Stimulated activated CD4-positive, alpha-beta T cell treated with anti-CD3 and anti-CD28 coated beads, Interleukin-2, amount 100 ng/mL, for 48 hours (primary cell): ENCODE results near the gene SYT12.
"Not testable (repeated sequence)": the region's sequence is repeated elsewhere in the genome, so short reads cannot be mapped to it uniquely, and the experiment has no call there.

Source experiments
- DNase-seq, 2 donors: peaks; one replicate each; pipeline ENCODE4 v3.0.0-alpha.2; 2020

Gene SYT12, protein sequence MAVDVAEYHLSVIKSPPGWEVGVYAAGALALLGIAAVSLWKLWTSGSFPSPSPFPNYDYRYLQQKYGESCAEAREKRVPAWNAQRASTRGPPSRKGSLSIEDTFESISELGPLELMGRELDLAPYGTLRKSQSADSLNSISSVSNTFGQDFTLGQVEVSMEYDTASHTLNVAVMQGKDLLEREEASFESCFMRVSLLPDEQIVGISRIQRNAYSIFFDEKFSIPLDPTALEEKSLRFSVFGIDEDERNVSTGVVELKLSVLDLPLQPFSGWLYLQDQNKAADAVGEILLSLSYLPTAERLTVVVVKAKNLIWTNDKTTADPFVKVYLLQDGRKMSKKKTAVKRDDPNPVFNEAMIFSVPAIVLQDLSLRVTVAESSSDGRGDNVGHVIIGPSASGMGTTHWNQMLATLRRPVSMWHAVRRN

DNA sequence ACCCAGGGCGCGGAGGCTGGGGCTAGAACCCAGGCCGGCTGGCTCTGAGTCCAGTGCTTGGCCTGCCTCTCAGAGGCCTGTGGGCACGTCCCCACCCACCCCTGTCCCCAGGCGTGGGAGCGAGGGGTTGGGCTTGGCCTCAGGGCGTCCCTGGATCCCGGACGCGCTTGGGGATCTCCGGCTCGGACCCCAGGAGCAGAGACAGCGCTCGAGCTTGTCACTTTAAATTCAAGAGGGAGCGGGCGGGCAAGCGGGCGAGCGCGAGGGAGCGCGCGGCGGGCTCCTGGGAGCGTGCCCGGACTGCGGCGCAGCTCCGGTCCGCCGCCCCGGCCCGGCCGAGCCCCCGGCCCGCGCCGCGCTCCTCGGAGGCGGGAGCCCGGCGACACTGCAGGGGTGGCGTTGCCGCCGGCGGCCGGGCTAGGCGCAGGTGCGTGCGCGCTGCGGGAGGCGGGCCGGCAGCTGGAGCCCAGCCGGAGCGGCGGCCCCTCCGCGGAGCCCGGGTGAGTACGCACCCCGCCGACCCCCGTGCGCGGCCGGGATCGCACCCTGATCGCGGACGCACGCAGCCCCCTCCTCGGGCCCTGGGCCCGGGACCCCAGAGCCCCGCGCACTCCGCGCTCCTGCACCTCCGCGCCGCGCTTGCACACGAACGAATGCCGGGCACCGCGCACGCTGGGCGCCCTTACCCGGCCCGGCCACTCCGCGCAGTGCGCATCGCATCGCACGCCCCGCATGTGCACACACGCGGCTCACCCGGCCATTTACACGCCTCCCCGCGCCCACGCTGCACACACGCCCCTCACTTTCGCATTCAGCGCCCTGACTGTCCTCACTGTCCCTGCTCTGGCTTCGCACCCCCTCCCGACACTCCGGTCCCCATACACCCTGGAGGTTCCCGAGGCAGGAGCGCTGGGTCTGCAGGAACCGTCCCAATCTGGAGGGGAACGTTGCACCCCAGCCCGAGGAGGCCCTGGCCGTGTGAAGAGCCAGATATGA lies at the start of gene SYT12:
Gene SYT12, plus strand, starts transcription at position 174 of the 996 bp plus-strand sequence. CDS start 7,011 bp downstream, outside the sequence.
- DNase-seq = no peak

DNA sequence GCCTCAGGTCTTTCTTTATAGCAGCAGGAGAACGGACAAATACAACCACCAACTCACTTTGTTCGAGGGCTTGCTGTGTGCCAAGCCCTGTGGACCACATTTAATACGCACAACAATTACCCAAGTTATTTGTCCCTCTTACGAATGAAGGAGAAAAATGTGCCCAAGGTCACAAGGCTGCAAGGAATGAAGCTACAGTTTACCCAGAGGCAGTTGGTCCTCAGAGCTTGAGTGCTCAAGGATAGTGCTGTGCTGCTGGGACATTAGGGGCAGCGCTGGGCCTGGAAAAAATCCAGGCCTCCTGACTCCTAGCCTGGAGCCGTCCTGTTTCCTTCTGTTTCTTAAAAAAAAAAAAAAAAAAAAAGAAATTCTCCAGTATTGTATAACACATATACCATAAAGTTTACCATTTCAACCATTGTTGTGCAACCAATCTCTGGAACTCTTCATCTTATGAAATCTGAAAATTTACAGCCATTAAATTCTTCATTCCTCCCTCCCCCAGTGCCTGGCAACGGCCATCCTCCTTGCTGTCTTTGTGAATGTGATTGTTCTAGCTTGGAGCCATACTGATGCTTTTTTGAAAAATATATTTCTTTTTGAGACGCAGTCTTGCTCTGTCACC lies 48.9 kb upstream of the SYT12 start:
- DNase-seq = no peak

DNA sequence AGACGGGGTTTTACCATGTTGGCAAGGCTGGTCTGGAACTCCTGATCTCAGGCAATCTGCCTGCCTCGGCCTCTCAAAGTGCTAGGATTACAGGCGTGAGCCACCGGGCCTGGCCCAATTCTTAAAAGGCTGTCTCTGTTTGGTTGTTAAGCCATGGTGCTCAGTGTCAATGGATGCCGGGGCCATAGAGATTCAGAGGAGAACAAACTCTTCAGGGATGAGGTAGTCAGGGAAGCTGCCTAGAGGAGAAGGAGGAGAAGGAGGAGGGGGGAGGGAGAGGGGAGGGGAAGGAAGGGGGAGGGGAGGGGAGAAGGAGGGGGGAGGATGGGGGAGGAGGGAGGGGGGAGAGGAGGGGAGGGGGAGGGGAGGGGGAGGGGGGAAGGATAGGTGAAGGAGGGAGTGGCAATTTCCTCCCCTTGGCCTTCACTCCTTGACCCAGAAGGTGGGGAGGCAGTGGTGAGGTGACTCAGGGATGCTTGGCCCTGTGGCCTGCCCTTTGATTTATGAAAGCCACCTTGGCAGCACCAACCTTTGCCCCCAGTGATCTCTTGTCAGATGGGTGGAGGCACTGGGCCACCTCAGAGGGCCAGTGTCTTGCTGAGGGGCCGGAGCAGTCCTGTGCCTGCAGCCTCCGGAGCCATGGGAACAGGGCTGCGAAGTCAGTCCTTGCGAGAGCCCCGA lies 48.1 kb upstream of the SYT12 start, which contains the start of gene C11orf86:
Gene C11orf86, plus strand, starts transcription at position 581 of the 681 bp plus-strand sequence. Its CDS starts 59 bp downstream, at position 640.
- DNase-seq = no peak

DNA sequence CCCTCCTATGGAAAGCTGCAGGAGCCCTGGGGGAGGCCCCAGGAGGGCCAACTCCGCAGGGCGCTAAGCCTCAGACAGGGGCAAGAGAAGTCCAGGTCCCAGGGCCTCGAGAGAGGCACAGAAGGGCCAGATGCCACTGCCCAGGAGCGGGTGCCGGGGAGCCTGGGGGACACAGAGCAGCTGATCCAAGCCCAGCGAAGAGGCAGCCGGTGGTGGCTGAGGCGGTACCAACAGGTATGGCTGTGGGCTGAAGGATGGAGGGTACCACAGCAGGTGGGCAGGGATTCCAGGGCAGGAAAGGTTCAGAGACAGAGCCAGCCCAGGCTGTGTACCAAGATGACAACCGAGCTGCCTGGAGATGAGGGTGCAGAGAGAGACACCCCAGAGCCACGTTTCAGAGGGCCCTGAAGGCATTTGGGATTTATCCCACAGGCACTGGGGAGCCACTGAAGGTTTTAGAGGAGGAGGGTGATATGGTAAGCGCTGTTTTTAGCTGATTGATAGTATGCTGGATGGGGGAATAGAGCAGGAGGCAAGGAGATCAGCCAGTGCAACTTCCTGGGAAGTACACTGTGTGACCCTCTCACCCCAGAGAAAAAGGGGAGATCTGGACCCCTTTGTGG lies 47.4 kb upstream of the SYT12 start:
- no peak for DNase-seq

DNA sequence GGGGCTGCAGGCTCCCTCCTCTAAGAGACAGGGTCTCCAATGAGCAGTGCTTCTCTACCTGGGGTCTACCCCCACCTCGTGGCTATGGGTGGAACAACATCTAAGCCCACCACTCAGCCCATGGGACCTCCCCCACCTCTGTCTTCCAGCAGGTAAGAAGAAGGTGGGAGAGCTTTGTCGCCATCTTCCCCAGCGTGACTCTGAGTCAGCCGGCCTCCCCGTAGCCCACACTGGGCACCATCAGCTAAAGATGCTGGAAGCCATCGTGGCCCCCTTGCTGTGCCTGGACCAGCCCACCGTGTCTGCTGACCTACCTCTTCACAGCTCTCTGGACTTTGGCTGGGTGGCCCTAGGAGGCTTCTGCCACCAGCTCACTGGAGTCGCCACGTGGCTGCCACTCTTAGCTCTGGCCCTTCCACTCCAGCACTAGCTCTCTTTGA lies 46.9 kb upstream of the SYT12 start:
- DNase-seq = peak; percentile 24 to 26

DNA sequence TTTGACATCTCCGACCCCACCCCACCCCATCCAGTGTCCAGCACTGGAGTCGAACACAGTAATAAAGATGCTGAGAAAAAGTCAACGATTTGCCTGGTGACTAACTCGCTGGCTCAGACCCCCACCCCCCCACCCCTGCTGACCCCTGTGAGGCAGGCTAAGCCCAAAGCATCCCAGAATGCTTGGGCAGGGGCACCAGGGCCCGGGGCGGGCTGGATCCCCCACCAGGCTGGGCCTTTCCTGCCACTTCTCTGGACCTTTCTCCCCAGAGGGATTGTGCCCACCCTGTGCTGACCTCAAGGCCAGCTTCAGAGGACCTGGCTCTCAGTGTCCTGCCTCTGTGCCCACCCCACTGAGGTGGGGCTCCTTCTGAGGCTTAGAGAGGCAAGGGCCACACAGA lies 46.0 kb upstream of the SYT12 start:
- no peak for DNase-seq

DNA sequence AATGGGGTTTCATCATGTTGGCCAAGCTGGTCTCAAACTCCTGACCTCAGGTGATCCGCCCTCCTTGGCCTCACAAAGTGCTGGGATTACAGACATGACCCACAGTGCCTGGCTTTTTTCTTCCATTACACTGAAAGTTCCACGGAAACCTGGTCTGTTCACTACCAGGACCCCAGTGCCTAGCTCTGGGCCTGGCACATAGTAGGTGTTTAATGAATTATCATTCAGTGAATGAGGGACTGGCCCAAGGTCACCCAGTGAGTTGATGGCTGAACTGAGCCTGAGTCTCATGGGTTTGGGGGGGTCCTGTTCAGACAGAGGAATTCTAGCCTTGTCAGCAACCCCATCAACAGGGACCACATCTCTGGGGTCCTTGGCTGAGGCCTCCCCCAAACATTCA lies 44.7 kb upstream of the SYT12 start:
- no peak for DNase-seq

DNA sequence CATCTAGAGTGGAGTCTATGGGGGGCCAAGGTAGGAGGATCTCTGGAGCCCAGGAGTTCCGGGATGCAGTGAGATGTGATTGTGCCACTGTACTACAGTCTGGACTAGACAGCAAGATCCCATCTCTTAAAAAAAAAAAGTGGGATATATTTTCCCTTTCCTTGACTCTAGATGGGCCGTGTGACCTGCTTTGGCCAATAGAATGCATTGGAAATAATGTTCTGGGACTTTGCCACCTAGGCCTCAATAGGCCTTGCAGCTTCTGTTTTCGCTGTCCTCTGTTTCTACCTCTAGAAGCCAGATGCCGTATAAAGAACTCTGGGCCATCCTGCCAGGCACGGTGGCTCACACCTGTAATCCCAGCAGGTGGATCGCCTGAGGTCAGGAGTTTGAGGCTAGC lies 44.2 kb upstream of the SYT12 start:
- DNase-seq = no peak

DNA sequence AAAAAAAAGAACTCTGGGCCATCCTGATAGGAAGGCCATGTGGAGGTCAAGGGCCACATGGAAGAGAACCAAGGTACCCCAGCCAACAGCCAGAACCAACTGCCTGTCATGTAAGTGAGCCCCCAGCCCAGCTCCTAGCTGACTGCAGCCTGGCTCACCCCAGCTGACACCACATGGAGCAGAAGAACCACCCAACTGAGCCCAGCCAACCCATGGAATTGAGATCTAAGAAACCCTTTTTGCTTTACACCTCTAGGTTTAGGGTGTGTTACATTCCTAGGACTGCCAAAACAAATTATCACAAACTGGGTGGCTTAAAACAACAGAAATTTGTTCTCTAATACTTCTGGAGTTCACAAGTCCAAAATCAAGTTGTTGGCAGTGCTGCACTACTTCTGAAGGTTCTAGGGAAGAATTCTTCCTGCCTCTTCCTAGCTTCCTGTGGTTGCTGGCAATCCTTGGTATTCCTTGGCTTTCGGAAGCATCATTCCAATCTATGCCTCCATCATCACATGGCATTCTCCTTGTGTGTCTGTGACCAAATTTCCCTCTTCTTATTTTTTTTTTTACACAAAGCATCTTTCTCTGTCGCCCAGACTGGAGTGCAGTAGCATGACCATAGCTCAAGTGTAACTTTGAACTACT lies 43.5 kb upstream of the SYT12 start:
- DNase-seq = no peak

DNA sequence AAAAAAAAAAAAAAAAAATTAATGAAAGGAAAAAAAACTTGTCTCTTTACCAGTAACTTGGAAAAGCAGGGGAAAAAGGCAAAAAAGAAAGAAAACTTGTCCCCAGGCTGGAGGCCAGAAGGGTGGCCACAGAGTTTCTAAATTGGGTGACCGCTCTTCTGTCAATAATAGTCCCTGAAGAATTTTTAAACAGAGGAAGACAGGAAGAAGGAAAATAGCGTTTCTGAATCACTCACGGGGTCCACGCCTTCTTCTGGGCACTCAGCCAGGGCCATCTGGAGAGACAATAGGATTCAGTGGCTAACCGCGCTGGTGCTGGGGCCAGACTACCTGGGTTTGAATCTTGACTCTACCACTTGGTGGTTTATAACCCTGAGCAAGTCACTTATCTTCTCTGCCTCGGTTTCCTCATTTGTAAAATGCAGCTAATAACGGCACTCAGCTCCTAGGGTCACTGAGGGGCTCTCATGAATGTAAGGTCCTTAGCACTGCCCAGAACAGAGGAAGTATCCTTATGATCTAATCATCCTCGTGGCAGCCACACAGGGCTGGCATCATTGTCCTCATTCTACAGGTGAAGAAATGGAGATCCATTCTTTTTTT lies 40.9 kb upstream of the SYT12 start:
- DNase-seq = no peak

DNA sequence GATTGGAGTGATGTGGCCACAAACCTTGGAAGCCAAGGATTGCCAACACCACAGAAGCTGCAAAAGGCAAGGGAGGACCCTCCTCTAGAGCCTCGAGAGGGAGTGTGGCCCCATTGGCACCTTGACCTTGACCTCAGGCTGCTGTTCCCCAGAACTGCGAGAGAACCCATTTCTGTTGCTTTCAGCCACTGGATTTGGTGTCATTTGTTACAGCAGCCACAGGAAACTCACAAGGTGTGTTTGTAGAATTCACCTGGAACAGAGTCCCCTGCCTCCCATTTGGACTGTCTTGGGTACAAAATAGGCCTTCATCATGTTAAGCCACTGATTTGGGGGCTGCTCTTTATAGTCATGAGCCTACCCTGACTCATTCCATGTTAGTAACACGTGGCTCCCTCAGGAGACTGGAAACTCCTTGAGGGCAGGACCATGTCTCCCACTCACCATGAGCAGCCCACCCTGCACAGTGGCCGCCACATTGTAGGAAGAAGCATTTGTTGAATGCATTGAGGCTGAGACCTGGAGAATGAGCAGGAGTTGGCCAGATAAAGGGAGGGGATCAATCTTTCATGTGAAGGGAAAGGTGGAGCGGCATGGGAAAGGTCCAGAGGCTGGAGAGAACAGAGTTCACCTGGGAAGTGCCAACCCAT lies 39.5 kb upstream of the SYT12 start:
- no peak for DNase-seq

DNA sequence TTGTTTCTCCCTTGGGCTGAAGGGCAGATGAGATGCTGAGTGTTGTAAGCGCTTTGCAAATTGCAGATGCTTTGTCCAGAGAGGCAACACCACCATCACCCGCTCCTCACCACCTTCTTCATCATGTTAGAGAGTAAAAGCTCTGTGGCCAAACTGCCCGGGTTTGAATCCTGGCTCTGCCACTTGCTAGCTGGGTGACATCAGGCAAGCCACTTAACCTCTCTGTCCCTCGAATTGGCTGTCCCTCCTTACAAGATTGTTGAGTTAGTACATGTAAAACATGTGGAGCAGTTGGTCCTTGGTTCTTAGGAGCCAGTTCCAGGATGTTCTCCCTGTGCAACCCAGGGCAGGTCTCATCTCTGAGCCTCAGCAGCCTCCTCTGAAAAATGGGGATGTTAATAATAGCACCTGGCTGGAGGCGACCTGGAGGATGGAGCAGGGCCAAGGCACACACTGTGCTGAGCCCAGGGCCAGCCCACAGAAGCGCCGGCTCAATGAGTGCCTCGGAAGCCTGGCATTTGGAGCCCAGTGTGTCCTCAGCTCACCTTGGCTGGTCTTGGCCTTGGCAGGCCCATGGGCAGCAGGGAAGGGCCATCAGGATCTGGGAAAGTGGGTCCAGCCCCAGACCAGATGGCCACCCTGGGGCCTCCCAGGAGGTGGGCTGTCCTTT lies 37.3 kb upstream of the SYT12 start:
- no peak for DNase-seq

DNA sequence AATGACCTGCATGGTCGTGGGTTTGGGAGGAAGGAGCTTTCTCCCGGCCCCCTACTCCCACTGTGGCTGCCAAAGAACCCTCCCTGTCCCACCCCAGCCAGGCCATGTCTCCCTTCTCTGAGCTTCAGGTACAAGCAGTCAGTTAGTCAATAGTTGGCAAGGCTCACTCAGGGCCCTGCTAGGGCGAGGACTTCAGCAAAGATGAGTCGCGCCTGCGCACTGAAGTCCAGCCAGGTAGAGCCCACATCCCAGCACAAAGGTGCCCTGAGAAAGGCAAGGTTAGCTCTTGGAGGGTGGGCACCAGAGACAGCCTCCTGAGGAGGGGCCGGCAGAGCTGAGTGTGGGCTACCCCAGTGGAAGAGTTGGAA lies 36.8 kb upstream of the SYT12 start:
- DNase-seq = no peak

DNA sequence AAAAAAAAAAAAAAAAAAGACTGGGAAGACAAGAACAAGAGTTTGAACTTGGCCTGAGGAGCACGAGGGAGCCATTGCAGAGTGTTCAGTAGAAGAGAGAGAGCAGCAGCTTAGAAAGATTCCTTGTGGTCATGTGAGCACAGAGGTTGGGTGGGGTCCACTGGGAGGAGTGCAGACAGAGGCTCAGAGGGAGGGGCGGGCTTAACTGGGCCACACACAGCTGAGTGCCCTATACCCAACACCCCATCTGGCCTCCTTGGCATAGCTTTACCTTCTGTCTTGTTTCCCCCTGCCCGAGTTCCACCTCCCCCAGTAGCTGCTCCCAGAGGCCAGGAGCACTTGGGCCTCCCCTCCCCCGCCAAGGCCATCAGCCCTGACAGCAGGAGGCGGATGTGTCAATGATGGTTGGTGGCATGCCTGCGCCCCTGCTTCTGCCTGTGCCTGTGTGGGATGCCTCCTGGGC lies 35.7 kb upstream of the SYT12 start:
- no peak for DNase-seq

DNA sequence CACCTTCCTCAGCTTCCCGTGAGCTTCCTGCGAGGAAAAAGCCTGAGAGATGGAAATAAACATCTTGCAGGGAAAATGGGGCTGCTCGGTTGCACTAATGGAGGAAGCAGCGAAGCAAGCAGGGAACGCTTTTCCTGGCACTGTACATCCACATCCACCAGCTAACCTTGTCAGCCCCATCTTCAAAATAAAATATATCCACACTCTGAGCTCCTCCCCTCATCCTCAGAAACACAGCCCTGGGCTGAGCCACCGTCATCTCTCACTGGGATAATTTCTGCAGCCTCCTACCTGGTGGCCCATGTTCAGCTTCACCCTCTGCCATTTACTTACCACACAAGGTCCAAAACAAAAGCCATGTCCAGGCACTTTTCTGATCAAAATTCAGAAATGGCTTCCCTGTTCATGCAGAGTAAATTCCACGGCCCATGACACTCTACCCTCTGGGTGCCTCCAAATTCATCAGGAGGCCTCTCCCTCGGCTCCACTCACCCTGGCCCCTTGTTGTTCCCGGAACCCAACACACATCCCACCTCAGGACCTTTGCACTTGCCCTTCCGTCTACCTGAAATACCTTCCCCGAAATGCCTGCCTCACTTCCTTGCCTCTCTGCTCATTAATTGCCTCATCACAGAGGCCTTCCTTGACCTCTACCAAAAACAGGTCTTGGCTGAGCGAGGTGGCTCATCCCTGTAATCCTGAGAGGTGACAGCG lies 34.9 kb upstream of the SYT12 start:
- no peak for DNase-seq

DNA sequence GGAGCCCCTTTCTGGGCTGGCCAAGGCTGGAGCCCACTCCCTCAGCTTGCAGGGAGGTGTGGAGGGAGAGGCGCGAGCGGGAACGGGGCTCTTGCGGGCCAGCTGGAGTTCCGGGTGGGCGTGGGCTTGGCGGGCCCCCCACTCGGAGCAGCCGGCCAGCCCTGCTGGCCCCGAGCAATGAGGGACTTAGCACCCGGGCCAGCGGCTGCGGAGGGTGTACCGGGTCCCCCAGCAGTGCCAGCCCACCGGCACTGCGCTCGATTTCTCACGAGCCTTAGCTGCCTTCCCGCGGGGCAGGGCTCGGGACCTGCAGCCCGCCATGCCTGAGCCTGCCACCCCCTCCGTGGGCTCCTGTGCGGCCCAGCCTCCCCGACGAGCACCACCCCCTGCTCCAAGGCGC lies 34.2 kb upstream of the SYT12 start:
- DNase-seq = not testable (repeated sequence)

DNA sequence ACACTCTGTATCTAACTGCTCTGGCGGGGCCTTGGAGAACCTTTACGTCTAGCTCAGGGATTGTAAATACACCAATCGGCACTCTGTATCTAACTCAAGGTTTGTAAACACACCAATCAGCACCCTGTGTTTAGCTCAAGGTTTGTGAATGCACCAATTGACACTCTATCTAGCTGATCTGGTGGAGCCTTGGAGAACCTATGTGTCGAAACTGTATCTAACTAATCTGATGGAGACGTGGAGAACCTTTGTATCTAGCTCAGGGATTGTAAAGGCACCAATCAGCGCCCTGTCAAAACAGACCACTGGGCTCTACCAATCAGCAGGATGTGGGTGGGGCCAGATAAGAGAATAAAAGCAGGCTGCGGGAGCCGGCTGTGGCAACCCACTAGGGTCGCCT lies 33.6 kb upstream of the SYT12 start:
- not testable (repeated sequence) for DNase-seq

DNA sequence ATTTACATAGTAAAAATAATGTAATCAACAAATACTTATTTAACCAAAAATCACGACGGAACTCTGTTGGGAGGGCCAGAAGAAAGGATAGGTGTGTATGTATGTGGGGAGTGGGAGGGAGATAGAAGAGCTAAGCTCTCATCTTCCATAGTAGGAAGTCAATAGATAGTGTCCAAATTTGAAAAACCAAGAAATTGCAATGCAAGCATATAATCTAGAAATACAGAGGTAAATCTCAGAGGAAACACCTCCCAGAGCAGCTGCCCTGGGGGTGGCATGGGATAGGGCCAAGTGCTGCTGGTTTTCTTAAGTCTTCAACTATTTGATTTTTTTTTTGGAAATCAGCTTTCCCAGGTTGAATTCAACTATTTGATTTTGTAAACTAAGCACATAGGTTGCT lies 30.9 kb upstream of the SYT12 start:
- DNase-seq = no peak

DNA sequence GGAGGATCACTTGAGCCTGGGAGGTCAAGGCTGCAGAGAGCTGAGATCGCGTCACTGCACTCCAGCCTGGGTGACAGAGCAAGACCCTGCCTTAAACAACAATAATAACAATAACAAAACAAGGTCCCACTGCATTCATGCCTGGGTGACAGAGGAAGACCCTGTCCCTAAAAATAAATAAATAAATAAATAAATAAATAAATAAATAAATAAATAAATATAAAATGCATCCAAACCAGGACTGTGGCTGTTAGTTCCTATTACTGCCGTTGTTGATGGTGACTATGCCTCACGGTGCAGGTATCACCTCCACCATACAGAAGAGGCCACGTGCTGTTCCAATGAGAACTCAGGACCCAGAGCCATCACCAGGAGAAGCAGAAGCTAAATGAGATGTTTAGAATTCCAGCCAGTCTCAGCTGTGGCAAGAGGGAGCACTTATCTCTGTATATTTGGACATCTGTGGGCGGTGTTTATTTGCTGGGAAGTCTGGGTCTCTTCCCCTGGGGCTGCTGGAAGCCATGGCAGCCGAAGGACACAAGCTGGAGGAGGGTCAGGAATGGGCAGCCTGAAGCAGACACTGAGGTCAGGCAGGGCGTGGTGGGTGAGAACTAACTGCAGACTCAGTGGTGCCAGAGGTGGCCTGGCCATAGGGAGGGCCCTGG lies 26.2 kb upstream of the SYT12 start:
- no peak for DNase-seq
